ENCODE measurements around the gene SZT2. TPM values are rescaled to one million over a fixed set of nuclear protein-coding genes. Genes with fewer than 3 reads are reported as not detected.

SZT2 gene
- total and polyA plus RNA-seq, 2 of the 4 experiments (the other 2 are of a cell fraction), result 9.5 to 14.3 TPM

DNA sequence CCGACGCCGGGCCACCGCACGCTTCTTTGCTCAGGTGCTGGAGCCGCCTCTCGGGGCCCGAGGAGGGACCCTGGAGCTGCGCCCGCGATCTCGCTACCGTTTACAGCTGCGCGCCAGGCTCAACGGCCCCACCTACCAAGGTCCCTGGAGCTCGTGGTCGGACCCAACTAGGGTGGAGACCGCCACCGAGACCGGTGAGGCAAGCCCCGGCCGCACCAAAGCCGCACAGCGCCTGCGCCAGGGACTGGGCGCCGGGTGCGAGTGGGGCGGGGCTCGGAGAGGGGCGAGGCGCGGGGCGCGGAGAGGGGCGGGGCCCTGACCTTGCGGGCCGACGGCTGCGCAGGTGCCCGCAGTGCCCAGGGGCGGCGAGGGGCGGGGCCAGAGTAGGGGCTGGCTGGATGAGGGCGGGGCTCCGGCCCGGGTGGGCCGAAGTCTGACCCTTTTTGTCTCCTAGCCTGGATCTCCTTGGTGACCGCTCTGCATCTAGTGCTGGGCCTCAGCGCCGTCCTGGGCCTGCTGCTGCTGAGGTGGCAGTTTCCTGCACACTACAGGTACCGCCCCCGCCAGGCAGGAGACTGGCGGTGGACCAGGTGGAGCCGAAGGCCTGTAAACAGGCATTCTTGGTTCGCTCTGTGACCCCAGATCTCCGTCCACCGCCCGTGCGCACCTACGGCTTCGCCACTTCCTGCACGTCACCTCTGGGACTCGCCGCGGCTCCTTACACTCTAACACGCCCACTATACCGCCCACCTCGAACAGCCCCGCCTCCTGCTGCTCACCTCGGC is 40.7 kb upstream of the SZT2 start:
- dilution Hi-C loops (cut with HindIII; ENCODE audit: low sequenced_read_pairs, unreplicated experiment), result no loop called here
- BruUV-seq (replicated peaks), result no TSS peak
- Histone ChIP-seq H2BK20ac (ENCODE audit: low read depth, low read length) (peak overlapping the region; percentile 88), H4K5ac (ENCODE audit: low read depth, low read length) (peak overlapping the region; percentile 90), H3K27ac (ENCODE audit: insufficient read depth, low read length) (peak overlapping the region; percentile 88), H3K36me3 (ENCODE audit: control insufficient read depth, insufficient read depth, low read length) (no peaks in the 10 kb centered on the region), H4K20me1 (ENCODE audit: insufficient read depth, low read length) (peaks cover 3% of the 10 kb centered on the region; the same call in 1 of the 2 replicates), H3K23ac (ENCODE audit: low read depth, low read length) (peak overlapping the region; percentile 82; the same call in 1 of the 2 replicates), H3K4ac (ENCODE audit: low read depth, low read length) (peak overlapping the region; percentile 78), H2AK5ac (ENCODE audit: low read depth, low read length) (peak overlapping the region; percentile 78), H3K27me3 (ENCODE audit: control insufficient read depth, insufficient read depth, low read length) (0 out of 2 replicates have a peak, but pooled peaks cover 7% of the 10 kb centered on the region), H2BK120ac (ENCODE audit: low read depth, low read length) (peak overlapping the region; percentile 74), H4K8ac (ENCODE audit: low read depth in 2 of 2, low read length in 2 of 2) (peak overlapping the region; percentile 74 to 78), H2BK15ac (ENCODE audit: low read depth, low read length) (peak overlapping the region; percentile 79; the same call in 2 of the 3 replicates), H3K4me3 (ENCODE audit: insufficient read depth, low read depth, low read length) (peak overlapping the region; percentile 19), H3K18ac (ENCODE audit: low read depth, low read length) (peak overlapping the region; percentile 91), H3K56ac (ENCODE audit: extremely low read depth, insufficient read depth, low read length) (no peak overlapping the region), H3K4me2 (ENCODE audit: low read depth, low read length) (peak overlapping the region; percentile 68), H2AFZ (replicated peaks; ENCODE audit: low read length, poor library complexity) (peak overlapping the region; percentile 94), H3K9ac (ENCODE audit: low read depth, low read length) (peak overlapping the region; percentile 51), H3K9me1 (ENCODE audit: insufficient read depth, low read length) (peaks cover 19% of the 10 kb centered on the region), H3K79me1 (ENCODE audit: low read depth in 1 of 2, low read length in 2 of 2) (no peaks in the 10 kb centered on the region), H3K4me1 (ENCODE audit: control insufficient read depth, insufficient read depth, low read length) (peaks cover 18% of the 10 kb centered on the region), H2AK9ac (replicated peaks; ENCODE audit: low read depth, low read length, poor library complexity) (peak overlapping the region; percentile 80), H3K14ac (replicated peaks; ENCODE audit: low read depth, low read length) (peak overlapping the region; percentile 74), H3K9me3 (ENCODE audit: control insufficient read depth, insufficient read depth, low read length) (no peaks in the 10 kb centered on the region), H4K91ac (ENCODE audit: insufficient read depth, low read depth, low read length) (peak overlapping the region; percentile 90), H2BK5ac (ENCODE audit: low read depth, low read length, poor library complexity, severe bottlenecking) (peak overlapping the region; percentile 55)
- DNase-seq, result no peak
- ChIA-PET CTCF (interaction anchor here (0.6 to 1.5 kb wide), 2 partner anchors 9 to 19 kb away, joined by 3 read pairs; partner anchors contain the start of gene ELOVL1), POLR2A (ENCODE audit: unreplicated experiment) (no interaction called here)
- peak; percentile 44 for ATAC-seq (ENCODE audit: low read depth)
- intact Hi-C loops (cut with micrococcal nuclease), result no loop called here
- in situ Hi-C loops (cut with MboI; ENCODE audit: low sequenced_read_pairs), result no loop called here
- 14% methylated on average over 18 of the region's 72 CpGs; no CpG with 5 or more reads in 1 of the 2 experiments for WGBS, 2 experiments (ENCODE audit: extremely low coverage in 2 of 2, insufficient read length in 1 of 2)
- TF ChIP-seq MAZ (IDR thresholded peaks at IDR 0.05; ENCODE audit: borderline replicate concordance, low read depth, low read length) (no peak), BHLHE40 (IDR thresholded peaks at IDR 0.05; ENCODE audit: low read depth, low read length) (0 out of 2 replicates have a peak, but pooled peaks have one; percentile 11)
